CD14-positive monocyte (primary cell): Measurements from ENCODE around the gene PARVB. TPM values are rescaled to one million over a fixed set of nuclear protein-coding genes. Genes with fewer than 3 reads are reported as not detected.

ENCODE experiments used
- DNase-seq, 3 donors: peaks; one replicate each; pipeline ENCODE4 v3.0.0-alpha.2; 2011 to 2022
- H2AFZ ChIP-seq: 2 replicates; pipeline ENCODE4 v1.6.0; 2012; ENCODE audit warnings: mild to moderate bottlenecking, low read depth, low read length, inconsistent platforms; ENCODE audit not compliant: insufficient read depth, poor library complexity, severe bottlenecking
- H3K27ac ChIP-seq, 2 donors: 1 replicate in 1 of 2; 2 replicates in 1 of 2; pipeline ENCODE4 v1.5.1; 2012 to 2013; ENCODE audit warnings: low read length in 2 of 2, control low read depth in 1 of 2, inconsistent platforms in 1 of 2, low read depth in 1 of 2, mild to moderate bottlenecking in 1 of 2
- H3K27me3 ChIP-seq, 2 donors: one replicate each; pipeline versions ENCODE4 v1.6.0 to v1.6.1; 2011 to 2013; ENCODE audit warnings: low read length in 2 of 2; ENCODE audit not compliant: control insufficient read depth in 2 of 2, insufficient read depth in 2 of 2
- H3K36me3 ChIP-seq, 2 donors: replicated peaks in 1 of 2; 1 replicate in 1 of 2; 2 replicates in 1 of 2; pipeline versions ENCODE4 v1.5.1 to v1.6.1; 2012 to 2013; ENCODE audit warnings: low read length in 2 of 2, control low read depth in 1 of 2, inconsistent platforms in 1 of 2, mild to moderate bottlenecking in 1 of 2; ENCODE audit not compliant: insufficient read depth in 2 of 2, control insufficient read depth in 1 of 2
- H3K4me1 ChIP-seq, 2 donors: 1 replicate in 1 of 2; 2 replicates in 1 of 2; pipeline versions ENCODE4 v1.5.1 to v1.6.1; 2012 to 2013; ENCODE audit warnings: low read length in 2 of 2, control low read depth in 1 of 2, inconsistent platforms in 1 of 2, mild to moderate bottlenecking in 1 of 2, moderate library complexity in 1 of 2; ENCODE audit not compliant: insufficient read depth in 2 of 2, control insufficient read depth in 1 of 2
- H3K4me2 ChIP-seq: replicated peaks from 2 replicates; pipeline ENCODE3; 2012; ENCODE audit warnings: low read length, moderate library complexity, mild to moderate bottlenecking; ENCODE audit not compliant: poor library complexity, severe bottlenecking; ENCODE audit errors: extremely low read depth
- H3K4me3 ChIP-seq, 3 experiments: fragments of 200-600 bp in 1 of 3; sonication (generic) in 1 of 3; replicated peaks in 1 of 3; 1 replicate in 2 of 3; 2 replicates in 1 of 3; pipeline ENCODE4 v1.5.1; 2011 to 2013; ENCODE audit warnings: low read length in 3 of 3, mild to moderate bottlenecking in 3 of 3, control low read depth in 2 of 3, low read depth in 2 of 3, inconsistent platforms in 1 of 3, moderate library complexity in 1 of 3
- H3K79me2 ChIP-seq: 2 replicates; pipeline ENCODE4 v1.6.0; 2012; ENCODE audit warnings: mild to moderate bottlenecking, control low read depth, inconsistent platforms, low read length, moderate library complexity; ENCODE audit not compliant: insufficient read depth
- H3K9ac ChIP-seq: 2 replicates; pipeline ENCODE4 v1.6.0; 2017; ENCODE audit warnings: low read length, mild to moderate bottlenecking; ENCODE audit not compliant: insufficient read depth, poor library complexity, severe bottlenecking
- H3K9me3 ChIP-seq, 2 donors: replicated peaks in 1 of 2; 1 replicate in 1 of 2; 2 replicates in 1 of 2; pipeline versions ENCODE4 v1.5.1 to v1.6.1; 2012 to 2013; ENCODE audit warnings: low read length in 2 of 2, control low read depth in 1 of 2; ENCODE audit not compliant: control insufficient read depth in 1 of 2, insufficient read depth in 1 of 2
- H4K20me1 ChIP-seq: 2 replicates; pipeline ENCODE4 v1.6.0; 2012; ENCODE audit warnings: mild to moderate bottlenecking, low read length, control low read depth, moderate library complexity; ENCODE audit not compliant: insufficient read depth
- H3K27ac Mint-ChIP-seq, 7 donors: one replicate each; pipeline ENCODE4 v1.8.0; 2020; ENCODE audit warnings: mild to moderate bottlenecking in 7 of 7, mixed read lengths in 7 of 7, moderate library complexity in 6 of 7, inconsistent platforms in 2 of 7
- H3K27me3 Mint-ChIP-seq, 3 donors: one replicate each; pipeline ENCODE4 v1.8.0; 2021 to 2022; ENCODE audit warnings: low read depth in 3 of 3, mild to moderate bottlenecking in 3 of 3, mixed read lengths in 3 of 3, moderate library complexity in 3 of 3, inconsistent platforms in 1 of 3
- H3K36me3 Mint-ChIP-seq, 2 donors: one replicate each; pipeline ENCODE4 v1.8.0; 2020; ENCODE audit warnings: mixed read lengths in 2 of 2, inconsistent platforms in 1 of 2, mild to moderate bottlenecking in 1 of 2
- H3K4me1 Mint-ChIP-seq: one replicate; pipeline ENCODE4 v1.8.0; 2020; ENCODE audit warnings: mild to moderate bottlenecking, mixed read lengths
- H3K4me3 Mint-ChIP-seq, 2 donors: one replicate each; pipeline ENCODE4 v1.8.0; 2020; ENCODE audit warnings: mild to moderate bottlenecking in 2 of 2, mixed read lengths in 2 of 2, moderate library complexity in 1 of 2
- H3K9me3 Mint-ChIP-seq, 7 donors: one replicate each; pipeline ENCODE4 v1.8.0; 2020 to 2022; ENCODE audit warnings: mixed read lengths in 7 of 7, mild to moderate bottlenecking in 6 of 7, moderate library complexity in 6 of 7, inconsistent platforms in 2 of 7
- WGBS: methylation state at CpG from one replicate; pipeline ENCODE4 v1.1.5; 2013; ENCODE audit warnings: missing lambda C conversion rate; ENCODE audit not compliant: insufficient coverage; 5-methylcytosine and 5-hydroxymethylcytosine counted together
- intact Hi-C, 2 donors: fragments of 100-400 bp; cut with micrococcal nuclease; formaldehyde crosslinking; loops; one replicate each; pipeline versions ENCODE4 v1.15.0 to v1.15.1; 2023
- polyA plus RNA-seq, 3 donors: library from polyadenylated mRNA; depleted of rRNA in 1 of 3; unstranded in 2 of 3; stranded (reverse) in 1 of 3; fragments of 300-500 nt in 2 of 3; fragments of >200 nt in 1 of 3; fragmentation: Illumina TruSeq in 2 of 3; gene quantifications; 1 replicate in 2 of 3; 2 replicates in 1 of 3; pipeline ENCODE4 v1.2.3, GENCODE V29; 2012 to 2021
- TF ChIP-seq, protein P1 (sequence below): fragments of 200-600 bp; IDR thresholded peaks from one replicate; pipeline ENCODE4 v1.8.0; 2022; ENCODE audit warnings: antibody characterized with exemption, mild to moderate bottlenecking

The PARVB gene
- polyA plus RNA-seq, 3 donors, result 13.4 to 38.5 (median 17.9) TPM

DNA sequence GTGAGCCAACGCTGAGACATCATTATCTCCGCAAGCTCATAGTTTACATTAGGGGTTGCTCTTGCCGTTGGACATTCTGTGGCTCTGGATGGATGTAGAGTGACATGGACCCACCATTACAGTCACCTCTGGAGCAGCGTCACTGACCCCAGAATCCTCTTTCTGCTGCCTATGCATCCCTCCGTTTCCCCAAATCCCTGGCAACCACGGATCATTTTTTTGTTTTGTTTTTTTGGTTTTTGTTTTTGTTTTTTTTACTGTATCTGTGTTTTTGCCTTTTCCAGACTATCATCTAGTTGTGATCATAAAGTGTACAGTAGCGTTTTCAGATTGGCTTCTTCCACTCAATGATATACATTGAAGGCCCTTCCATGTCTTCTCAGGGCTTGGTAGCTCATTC is 4.0 kb downstream of the PARVB start:
- Mint-ChIP-seq H3K36me3 (peaks cover 19 to 23% of the 10 kb centered on the region in 2 donors), H3K27ac (peak overlapping the region; percentile 18 to 100 (median 73)), H3K4me1 (peaks cover 48% of the 10 kb centered on the region), H3K9me3 (peaks cover 0 to 2% (median 0%) of the 10 kb centered on the region in 7 donors), H3K4me3 (no peak overlapping the region), H3K27me3 (peaks cover 0 to 6% (median 0%) of the 10 kb centered on the region in 3 donors)
- Histone ChIP-seq H3K4me1 (peaks cover 52 to 56% of the 10 kb centered on the region in 2 donors), H3K4me2 (no peak overlapping the region), H4K20me1 (no peaks in the 10 kb centered on the region), H2AFZ (no peak overlapping the region), H3K9me3 (no peaks in the 10 kb centered on the region), H3K27me3 (no peaks in the 10 kb centered on the region), H3K4me3 (no peak overlapping the region), H3K9ac (no peak overlapping the region), H3K36me3 (no peaks in the 10 kb centered on the region), H3K79me2 (peaks cover 70% of the 10 kb centered on the region), H3K27ac (no peak overlapping the region)
- no CpG with 5 or more reads among the region's 7 CpGs for WGBS
- TF ChIP-seq, protein P1, sequence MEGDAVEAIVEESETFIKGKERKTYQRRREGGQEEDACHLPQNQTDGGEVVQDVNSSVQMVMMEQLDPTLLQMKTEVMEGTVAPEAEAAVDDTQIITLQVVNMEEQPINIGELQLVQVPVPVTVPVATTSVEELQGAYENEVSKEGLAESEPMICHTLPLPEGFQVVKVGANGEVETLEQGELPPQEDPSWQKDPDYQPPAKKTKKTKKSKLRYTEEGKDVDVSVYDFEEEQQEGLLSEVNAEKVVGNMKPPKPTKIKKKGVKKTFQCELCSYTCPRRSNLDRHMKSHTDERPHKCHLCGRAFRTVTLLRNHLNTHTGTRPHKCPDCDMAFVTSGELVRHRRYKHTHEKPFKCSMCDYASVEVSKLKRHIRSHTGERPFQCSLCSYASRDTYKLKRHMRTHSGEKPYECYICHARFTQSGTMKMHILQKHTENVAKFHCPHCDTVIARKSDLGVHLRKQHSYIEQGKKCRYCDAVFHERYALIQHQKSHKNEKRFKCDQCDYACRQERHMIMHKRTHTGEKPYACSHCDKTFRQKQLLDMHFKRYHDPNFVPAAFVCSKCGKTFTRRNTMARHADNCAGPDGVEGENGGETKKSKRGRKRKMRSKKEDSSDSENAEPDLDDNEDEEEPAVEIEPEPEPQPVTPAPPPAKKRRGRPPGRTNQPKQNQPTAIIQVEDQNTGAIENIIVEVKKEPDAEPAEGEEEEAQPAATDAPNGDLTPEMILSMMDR, result no peak
- no peak for DNase-seq
- intact Hi-C loops, result no loop called here

DNA sequence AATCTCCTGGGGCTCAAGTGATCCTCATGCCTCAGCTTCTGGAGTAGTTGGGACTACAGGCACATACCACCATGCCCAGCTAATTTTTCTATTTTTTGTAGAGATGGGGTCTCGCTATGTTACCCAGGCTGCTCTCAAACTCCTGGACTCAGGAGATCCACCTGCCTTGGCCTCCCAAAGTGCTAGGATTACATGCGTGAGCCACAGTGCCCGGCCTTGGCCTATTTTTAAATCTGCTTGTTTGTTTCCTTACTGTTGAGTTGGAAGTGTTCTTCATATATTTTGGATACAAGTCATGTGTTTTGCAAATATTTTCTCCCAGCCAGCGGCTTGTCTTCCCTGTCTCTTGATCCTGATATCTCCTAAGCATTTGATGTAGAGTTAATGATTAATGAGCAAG is 5.0 kb downstream of the PARVB start:
- no peak for DNase-seq
- no peaks in the 10 kb centered on the region for H3K27me3 ChIP-seq
- H3K9ac ChIP-seq, result no peak overlapping the region
- no peaks in the 10 kb centered on the region for H4K20me1 ChIP-seq
- H3K79me2 ChIP-seq, result peaks cover 77% of the 10 kb centered on the region
- TF ChIP-seq, protein P1, result no peak
- no peak overlapping the region for H3K4me2 ChIP-seq
- Mint-ChIP-seq H3K27ac (peak overlapping the region in 4 of 7 donors; percentile 10 to 100 (median 48)), H3K27me3 (peaks cover 0 to 4% (median 0%) of the 10 kb centered on the region in 3 donors), H3K9me3 (peaks cover 0 to 2% (median 0%) of the 10 kb centered on the region in 7 donors), H3K4me1 (peaks cover 43% of the 10 kb centered on the region), H3K4me3 (no peak overlapping the region), H3K36me3 (peaks cover 21 to 23% of the 10 kb centered on the region in 2 donors)
- no peak overlapping the region for H3K4me3 ChIP-seq
- H3K27ac ChIP-seq, result no peak overlapping the region
- H3K4me1 ChIP-seq, result peaks cover 43 to 48% of the 10 kb centered on the region in 2 donors
- 100% methylated on average over 1 of the region's 4 CpGs for WGBS
- H3K36me3 ChIP-seq, result no peaks in the 10 kb centered on the region
- intact Hi-C loops, result no loop called here
- no peak overlapping the region for H2AFZ ChIP-seq
- no peaks in the 10 kb centered on the region for H3K9me3 ChIP-seq
